Tibial nerve (tissue), 3 donors: ENCODE measurements around the gene MDK.

Experiments used
- POLR2A ChIP-seq, 2 donors: fragments of 450-650 bp; IDR thresholded peaks; one replicate each; pipeline ENCODE4 v1.6.1; 2017; ENCODE audit warnings: antibody characterized with exemption in 2 of 2, mild to moderate bottlenecking in 2 of 2, moderate library complexity in 2 of 2
- TF ChIP-seq, protein P1 (sequence below), 5 experiments: fragments of 200-600 bp in 3 of 5; fragments of 450-650 bp in 2 of 5; sonication (generic) in 3 of 5; IDR thresholded peaks; one replicate each; pipeline ENCODE4 v1.5.1; 2016 to 2019; ENCODE audit warnings: antibody characterized with exemption in 5 of 5, mild to moderate bottlenecking in 3 of 5, moderate library complexity in 2 of 5

DNA sequence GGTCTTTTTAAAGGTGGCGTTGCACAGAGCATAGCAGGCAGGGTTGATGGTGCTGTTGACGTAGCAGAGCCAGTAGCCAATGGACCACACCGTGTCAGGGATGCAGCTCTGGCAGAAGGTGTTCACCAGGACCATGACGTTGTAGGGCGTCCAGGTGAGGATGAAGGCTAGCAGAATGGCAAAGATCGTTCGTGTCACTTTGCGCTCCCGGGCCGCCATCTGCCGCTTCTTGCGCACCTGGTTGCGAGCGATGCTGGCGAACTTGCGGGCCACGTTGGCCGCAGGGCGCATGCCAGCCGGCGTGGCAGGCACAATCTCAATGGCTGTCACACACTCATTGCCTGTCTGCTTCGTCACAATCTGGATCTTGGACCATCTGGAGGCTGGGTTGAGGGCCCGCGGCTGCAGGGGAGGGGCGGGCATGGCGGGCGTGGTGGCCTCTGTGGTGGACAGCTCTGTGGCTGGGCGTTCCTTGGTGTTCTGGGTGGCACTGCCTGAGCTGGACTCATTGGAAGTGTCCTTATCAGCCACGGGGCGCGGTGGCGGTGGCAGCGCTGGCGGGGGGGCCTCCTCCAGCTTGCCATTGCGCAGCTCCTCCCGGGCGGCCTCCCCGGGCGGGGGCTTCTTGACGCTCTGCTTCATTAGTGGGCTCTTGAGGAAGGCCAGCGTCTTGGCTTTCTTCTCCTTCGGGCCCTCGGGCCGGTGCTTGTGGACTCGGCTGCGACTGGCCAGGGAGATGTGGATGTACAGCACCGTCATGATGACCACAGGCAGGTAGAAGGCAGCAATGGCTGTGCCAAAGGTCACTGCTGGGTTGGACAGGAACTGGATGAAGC is 3.9 kb downstream of the MDK start:
- TF ChIP-seq, protein P1, sequence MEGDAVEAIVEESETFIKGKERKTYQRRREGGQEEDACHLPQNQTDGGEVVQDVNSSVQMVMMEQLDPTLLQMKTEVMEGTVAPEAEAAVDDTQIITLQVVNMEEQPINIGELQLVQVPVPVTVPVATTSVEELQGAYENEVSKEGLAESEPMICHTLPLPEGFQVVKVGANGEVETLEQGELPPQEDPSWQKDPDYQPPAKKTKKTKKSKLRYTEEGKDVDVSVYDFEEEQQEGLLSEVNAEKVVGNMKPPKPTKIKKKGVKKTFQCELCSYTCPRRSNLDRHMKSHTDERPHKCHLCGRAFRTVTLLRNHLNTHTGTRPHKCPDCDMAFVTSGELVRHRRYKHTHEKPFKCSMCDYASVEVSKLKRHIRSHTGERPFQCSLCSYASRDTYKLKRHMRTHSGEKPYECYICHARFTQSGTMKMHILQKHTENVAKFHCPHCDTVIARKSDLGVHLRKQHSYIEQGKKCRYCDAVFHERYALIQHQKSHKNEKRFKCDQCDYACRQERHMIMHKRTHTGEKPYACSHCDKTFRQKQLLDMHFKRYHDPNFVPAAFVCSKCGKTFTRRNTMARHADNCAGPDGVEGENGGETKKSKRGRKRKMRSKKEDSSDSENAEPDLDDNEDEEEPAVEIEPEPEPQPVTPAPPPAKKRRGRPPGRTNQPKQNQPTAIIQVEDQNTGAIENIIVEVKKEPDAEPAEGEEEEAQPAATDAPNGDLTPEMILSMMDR (IDR thresholded peaks at IDR 0.05), result no peak
- TF ChIP-seq POLR2A (IDR thresholded peaks at IDR 0.05), result no peak
